ENCODE data around the gene KLF8. TPM values are rescaled to one million over a fixed set of nuclear protein-coding genes. Genes with fewer than 3 reads are reported as not detected.

KLF8 gene
- total RNA-seq, 1 donor: 1.8 TPM

GRCh38 chrX:56253832-56254703 lies 21.9 kb downstream of the KLF8 start:
- DNase-seq (ENCODE audit: low read depth): no peak
- TF ChIP-seq CTCF (IDR thresholded peaks at IDR 0.05; ENCODE audit: insufficient read depth, low read length): no peak

DNA sequence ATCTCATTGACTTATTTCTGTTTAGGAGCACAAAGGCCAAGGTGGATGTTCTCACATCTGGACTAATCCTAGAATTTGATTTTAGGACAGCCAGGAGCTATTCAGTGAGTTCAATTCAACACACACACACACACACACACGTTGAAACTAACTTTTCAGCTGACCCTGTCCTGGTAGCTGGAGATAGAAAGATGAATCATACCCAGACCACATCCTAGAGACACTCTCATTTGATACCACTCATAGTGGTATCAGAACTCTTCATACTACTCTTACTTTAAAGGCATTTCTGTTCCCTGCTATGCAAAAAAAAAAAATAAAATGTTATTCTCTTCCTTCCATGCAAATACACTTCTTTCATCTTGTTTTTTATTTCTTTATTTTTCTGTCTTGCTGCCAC lies 36.7 kb downstream of the KLF8 start:
- DNase-seq (ENCODE audit: low read depth): no peak
- no peak for TF ChIP-seq CTCF (IDR thresholded peaks at IDR 0.05; ENCODE audit: insufficient read depth, low read length)
- no peak overlapping the region for H3K4me3 ChIP-seq (ENCODE audit: low read depth, low read length)

More at GRCh38 chrX:56253832-56254703, 21.9 kb downstream of the KLF8 start:
- no peak overlapping the region for H3K4me3 ChIP-seq (ENCODE audit: low read depth, low read length)

DNA sequence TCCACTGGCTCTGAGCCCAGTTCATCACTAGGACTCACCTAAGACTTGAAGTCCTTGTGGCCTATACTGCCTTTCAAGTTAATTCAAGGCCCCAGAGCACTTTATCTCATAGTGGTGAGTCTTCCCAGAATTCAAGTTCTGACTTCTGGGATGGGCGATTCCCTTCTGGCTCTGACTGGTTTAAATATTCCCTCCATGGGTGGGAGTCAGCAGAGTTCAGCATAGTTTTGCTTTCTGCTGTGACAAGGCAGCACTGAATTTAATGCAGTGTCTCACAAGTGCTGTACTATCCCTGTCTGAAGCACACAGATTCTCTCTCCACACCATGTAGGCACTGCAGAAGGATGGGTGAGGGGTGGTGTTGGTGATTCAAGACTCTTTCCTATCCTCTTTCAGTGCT lies 46.5 kb downstream of the KLF8 start:
- no peak for DNase-seq (ENCODE audit: low read depth)
- no peak overlapping the region for H3K4me3 ChIP-seq (ENCODE audit: low read depth, low read length)
- TF ChIP-seq CTCF (IDR thresholded peaks at IDR 0.05; ENCODE audit: insufficient read depth, low read length): no peak

DNA sequence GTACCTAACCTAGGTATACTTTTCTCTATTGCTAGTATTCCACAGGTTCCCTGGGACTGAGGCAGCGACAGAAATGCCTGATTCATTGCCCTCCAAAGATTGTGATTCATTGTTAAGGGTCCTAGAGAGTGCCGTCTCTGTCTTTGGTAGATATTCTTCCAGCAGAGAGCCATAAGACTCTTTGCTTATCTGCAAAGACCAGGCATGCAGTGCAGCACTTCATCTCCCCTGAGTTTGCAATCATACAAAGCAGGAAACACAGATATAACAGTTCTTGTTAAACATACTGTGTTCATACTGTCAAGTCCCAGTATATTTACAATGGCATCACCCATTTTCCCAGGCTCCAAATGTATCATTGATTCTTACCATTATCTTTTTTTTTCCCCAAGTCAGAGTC lies 47.7 kb downstream of the KLF8 start:
- H3K4me3 ChIP-seq (ENCODE audit: low read depth, low read length): no peak overlapping the region
- no peak for TF ChIP-seq CTCF (IDR thresholded peaks at IDR 0.05; ENCODE audit: insufficient read depth, low read length)
- DNase-seq (ENCODE audit: low read depth): no peak

- DNase-seq (ENCODE audit: low read depth): peak; percentile 38
- peak; percentile 22 for TF ChIP-seq CTCF (IDR thresholded peaks at IDR 0.05; ENCODE audit: insufficient read depth, low read length)
- H3K4me3 ChIP-seq (ENCODE audit: low read depth, low read length): no peak overlapping the region
These were observed 49.6 kb downstream of the KLF8 start for GRCh38 chrX:56281789-56282188.

DNA sequence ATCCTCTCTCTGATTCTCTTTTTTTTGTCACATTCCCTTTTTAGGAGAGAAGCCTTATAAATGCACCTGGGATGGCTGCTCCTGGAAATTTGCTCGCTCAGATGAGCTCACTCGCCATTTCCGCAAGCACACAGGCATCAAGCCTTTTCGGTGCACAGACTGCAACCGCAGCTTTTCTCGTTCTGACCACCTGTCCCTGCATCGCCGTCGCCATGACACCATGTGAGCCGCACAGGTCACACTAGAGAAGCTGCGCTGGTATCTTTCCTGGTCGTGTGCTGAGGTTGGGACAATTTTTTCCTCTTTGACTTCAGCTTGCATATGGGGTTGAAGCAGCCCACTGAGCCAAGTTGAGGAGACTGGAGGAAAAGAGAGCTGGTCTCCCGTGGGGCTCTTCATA lies 52.1 kb downstream of the KLF8 start:
- H3K4me3 ChIP-seq (ENCODE audit: low read depth, low read length): no peak overlapping the region
- TF ChIP-seq CTCF (IDR thresholded peaks at IDR 0.05; ENCODE audit: insufficient read depth, low read length): no peak
- no peak for DNase-seq (ENCODE audit: low read depth)

Measured in fibroblast of the aortic adventitia (primary cell).